ENCODE results near the gene LUC7L3.

GRCh38 chr17:50688245-50688644 is 31.2 kb upstream of the LUC7L3 start:
- TF ChIP-seq CTCF (conservative IDR thresholded peaks at IDR 0.05; ENCODE audit: low read depth, low read length) (no peak), EZH2 (IDR thresholded peaks at IDR 0.05; ENCODE audit: borderline replicate concordance, low read depth, low read length, poor library complexity, severe bottlenecking) (no peak)
